NB4 (cell line): ENCODE measurements around the gene KCNA5.

Experiments used
- MYC ChIP-seq: IDR thresholded peaks from 2 replicates; pipeline ENCODE4 v1.6.1; 2011; ENCODE audit warnings: low read depth, low read length
- TF ChIP-seq, protein P1 (sequence below): IDR thresholded peaks from one replicate; pipeline ENCODE4 v1.5.1; 2012; ENCODE audit warnings: low read depth, low read length

DNA sequence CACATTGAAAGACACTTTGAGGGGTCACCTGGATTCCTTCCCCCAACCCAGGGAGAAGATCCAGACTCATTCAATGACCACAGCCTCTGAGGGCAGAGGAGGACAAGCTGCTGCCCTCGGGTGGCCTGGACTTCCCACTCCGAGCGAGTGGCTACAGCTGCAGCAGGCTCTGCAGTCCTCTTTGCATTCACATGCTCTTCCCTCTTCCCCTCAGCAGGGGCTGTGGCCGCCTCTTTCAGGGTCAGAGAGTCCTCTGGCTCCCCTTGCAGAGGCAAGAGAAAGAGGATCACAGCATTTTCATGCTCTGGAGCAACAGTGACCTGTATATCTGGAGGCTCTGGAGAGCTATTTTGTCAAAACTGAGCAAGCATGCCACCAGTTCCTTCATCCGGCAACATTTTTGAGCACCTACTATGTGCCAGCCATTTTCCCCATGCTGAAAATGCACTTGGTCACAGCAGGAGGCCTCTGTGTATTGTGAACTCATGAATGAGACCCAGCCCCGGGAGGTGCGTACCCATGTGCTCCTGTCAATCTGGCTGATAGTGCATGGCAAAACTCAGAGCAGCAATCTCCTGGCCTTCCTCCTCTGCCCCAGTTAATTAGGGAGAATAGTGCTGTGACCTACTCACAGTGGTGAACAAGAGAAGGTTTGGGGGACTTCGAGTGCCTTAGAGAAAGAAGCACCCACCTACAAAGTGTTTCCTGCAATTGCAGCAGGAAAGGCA, 42.9 kb upstream of the KCNA5 start:
- TF ChIP-seq MYC: no peak
- TF ChIP-seq, protein P1, sequence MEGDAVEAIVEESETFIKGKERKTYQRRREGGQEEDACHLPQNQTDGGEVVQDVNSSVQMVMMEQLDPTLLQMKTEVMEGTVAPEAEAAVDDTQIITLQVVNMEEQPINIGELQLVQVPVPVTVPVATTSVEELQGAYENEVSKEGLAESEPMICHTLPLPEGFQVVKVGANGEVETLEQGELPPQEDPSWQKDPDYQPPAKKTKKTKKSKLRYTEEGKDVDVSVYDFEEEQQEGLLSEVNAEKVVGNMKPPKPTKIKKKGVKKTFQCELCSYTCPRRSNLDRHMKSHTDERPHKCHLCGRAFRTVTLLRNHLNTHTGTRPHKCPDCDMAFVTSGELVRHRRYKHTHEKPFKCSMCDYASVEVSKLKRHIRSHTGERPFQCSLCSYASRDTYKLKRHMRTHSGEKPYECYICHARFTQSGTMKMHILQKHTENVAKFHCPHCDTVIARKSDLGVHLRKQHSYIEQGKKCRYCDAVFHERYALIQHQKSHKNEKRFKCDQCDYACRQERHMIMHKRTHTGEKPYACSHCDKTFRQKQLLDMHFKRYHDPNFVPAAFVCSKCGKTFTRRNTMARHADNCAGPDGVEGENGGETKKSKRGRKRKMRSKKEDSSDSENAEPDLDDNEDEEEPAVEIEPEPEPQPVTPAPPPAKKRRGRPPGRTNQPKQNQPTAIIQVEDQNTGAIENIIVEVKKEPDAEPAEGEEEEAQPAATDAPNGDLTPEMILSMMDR: no peak
